Measurements from ENCODE around the gene SUV39H1.
"Not testable (repeated sequence)": the region's sequence is repeated elsewhere in the genome, so short reads cannot be mapped to it uniquely, and the experiment has no call there.

The SUV39H1 gene

DNA sequence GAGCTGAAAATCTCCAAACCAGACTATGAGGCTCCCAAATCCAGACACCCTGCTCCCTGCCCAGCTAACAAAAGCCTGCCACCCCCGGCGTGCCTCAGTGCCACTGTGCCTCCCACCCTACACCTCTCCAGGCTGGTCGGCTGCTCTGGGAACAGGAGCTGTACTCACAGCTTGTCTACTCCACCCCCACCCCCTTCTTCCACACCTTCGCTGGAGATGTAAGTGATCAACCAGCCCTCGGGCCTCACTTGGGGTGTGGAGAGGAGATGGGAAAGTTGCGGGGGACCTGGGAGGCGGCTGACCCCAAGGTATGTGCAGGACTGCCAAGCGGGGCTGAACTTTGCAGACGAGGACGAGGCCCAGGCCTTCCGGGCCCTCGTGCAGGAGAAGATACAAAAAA, 11.1 kb upstream of the SUV39H1 start:
- in situ Hi-C loops (cut with MboI; ENCODE audit: low sequenced_read_pairs) = no loop called here

DNA sequence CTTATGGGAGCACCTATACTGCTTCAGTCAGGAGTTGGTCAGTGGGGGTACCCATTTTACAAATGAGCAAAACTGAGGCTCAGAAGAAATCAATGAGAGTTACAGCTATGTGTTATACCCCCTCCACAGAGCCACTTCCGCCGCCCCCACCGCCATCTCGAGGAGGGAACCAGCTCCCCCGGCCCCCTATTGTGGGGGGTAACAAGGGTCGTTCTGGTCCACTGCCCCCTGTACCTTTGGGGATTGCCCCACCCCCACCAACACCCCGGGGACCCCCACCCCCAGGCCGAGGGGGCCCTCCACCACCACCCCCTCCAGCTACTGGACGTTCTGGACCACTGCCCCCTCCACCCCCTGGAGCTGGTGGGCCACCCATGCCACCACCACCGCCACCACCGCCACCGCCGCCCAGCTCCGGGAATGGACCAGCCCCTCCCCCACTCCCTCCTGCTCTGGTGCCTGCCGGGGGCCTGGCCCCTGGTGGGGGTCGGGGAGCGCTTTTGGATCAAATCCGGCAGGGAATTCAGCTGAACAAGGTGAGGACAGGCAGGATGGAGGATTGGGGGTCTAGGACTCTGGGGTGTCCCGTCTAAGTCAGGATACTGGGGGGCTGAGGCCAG, 7.9 kb upstream of the SUV39H1 start:
- in situ Hi-C loops (cut with MboI; ENCODE audit: low sequenced_read_pairs) = no loop called here

- in situ Hi-C loops (cut with MboI; ENCODE audit: low sequenced_read_pairs) = no loop called here
Measured at GRCh38 chrX:48689208-48689920, 7.2 kb upstream of the SUV39H1 start.

GRCh38 chrX:48691746-48692145, 4.8 kb upstream of the SUV39H1 start:
- in situ Hi-C loops (cut with MboI; ENCODE audit: low sequenced_read_pairs) = not testable (repeated sequence)

DNA sequence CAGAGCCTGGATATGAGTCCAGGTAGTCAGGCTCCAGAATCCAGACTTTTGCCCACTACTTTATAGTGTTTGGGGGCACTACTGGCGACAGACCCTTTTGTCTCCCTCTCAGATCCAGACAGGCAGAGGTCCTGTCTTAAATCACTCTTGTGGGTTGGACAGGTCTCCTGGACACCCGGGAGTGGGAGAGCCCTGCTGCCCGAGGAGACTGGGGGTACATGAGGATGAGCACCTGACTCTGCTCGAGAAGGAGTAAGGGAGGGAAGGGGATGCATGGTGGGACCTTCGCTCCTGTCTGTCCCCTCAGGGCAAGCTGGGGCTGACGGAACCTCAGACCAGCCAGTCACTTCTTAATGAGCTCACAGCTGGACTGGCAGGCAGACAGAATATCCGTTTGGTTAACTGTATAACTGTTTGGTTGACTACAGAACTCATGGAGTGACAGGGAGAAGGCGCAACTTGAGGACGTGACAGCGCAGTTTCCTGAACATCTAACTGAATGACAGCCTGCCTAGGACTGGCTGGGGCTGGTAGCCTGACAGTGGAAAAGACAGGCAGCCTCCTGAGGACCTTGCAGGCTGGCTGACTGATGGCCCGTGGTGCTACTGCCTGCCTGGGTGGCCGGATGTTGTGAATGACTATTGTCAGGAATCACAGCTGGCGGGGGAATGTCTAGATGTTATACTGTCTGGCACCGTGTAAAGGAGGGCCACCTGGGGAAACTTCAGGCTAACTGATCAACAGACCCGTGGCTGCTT, 1.6 kb upstream of the SUV39H1 start:
- in situ Hi-C loops (cut with MboI; ENCODE audit: low sequenced_read_pairs) = no loop called here

- in situ Hi-C loops (cut with MboI; ENCODE audit: low sequenced_read_pairs) = no loop called here
Measured at GRCh38 chrX:48695534-48695896, 1.0 kb upstream of the SUV39H1 start.

- in situ Hi-C loops (cut with MboI; ENCODE audit: low sequenced_read_pairs) = no loop called here
Measured at GRCh38 chrX:48695925-48696300, 621 bp upstream of the SUV39H1 start.

DNA sequence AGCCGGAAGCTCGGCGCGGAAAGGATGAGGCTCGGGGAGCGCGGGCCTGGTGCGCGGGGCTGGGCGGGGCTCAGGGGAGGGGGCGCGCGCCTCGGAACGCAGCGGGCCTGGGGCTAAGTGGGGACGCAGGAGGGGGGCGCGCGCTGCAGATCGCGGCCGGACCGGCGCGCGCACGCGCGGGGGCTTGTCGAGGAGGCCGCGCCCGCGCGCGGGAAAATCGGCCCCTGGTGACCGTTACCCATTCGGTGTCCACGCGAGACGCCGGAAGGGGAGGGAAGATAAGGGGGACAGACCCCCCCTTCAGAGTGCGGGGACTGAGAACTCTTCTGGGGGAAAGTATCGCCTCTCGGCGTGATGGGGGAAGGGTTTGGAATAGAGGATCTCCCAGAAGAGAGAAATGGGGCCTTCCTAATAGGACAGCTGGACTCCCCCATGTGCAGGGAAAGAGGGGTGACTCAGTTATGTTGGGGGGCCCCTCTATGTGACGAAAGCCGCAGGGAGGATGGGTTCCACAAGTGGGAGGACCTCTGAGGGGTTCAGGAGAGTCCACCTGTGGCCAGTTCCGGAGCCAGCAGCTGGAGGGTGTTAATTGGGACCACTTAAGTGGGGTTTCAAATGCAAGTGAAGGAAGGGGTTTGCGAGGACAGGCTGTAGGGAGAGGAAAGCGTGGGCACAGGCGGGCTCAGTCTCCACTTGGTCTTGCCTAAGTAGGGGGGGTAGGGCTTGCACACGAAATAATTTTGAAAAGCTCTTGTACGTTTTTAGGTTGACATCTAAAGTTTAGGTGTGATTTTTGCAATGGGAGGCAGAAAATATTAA, 584 bp downstream of the SUV39H1 start:
- in situ Hi-C loops (cut with MboI; ENCODE audit: low sequenced_read_pairs) = no loop called here

- in situ Hi-C loops (cut with MboI; ENCODE audit: low sequenced_read_pairs) = no loop called here
Measured at GRCh38 chrX:48698306-48698705, 1.8 kb downstream of the SUV39H1 start.

DNA sequence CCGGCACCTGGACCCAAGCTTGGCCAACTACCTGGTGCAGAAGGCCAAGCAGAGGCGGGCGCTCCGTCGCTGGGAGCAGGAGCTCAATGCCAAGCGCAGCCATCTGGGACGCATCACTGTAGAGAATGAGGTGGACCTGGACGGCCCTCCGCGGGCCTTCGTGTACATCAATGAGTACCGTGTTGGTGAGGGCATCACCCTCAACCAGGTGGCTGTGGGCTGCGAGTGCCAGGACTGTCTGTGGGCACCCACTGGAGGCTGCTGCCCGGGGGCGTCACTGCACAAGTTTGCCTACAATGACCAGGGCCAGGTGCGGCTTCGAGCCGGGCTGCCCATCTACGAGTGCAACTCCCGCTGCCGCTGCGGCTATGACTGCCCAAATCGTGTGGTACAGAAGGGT, 3.7 kb downstream of the SUV39H1 start:
- in situ Hi-C loops (cut with MboI; ENCODE audit: low sequenced_read_pairs) = no loop called here

DNA sequence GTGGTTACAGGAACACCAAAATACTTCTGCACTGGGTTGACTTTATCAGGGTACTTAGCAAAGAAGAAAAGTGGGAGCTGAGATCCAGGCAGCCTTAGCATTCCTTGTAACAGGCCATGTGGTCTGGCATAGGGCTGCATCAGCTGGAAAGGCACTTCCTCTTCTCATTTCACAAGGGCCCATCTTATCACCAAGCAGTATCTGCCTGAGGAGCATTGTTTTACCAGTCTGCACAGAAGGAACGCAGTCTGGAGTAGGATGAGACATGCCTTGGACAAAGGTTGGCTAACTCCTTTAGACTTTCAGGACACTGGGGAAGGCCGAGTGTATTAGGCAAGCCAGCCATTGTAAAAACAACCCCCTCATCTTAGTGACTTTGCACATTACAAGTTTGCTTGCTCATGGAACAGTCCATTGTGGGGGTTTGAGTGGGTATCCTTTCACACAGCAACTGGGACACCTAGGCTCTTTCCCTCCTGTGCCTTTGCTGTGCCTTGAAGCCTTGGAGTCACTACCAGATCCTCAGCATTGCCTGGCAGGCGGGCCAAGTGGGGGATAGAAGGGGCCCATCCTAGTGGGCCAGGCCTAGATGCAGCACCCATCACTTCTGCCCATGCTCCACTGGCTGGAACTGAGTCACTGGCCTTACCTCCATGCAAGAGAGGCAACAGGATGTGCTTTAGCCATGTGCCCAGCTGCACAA, 4.6 kb downstream of the SUV39H1 start:
- in situ Hi-C loops (cut with MboI; ENCODE audit: low sequenced_read_pairs) = no loop called here

GRCh38 chrX:48702032-48702431, 5.5 kb downstream of the SUV39H1 start:
- in situ Hi-C loops (cut with MboI; ENCODE audit: low sequenced_read_pairs) = no loop called here

DNA sequence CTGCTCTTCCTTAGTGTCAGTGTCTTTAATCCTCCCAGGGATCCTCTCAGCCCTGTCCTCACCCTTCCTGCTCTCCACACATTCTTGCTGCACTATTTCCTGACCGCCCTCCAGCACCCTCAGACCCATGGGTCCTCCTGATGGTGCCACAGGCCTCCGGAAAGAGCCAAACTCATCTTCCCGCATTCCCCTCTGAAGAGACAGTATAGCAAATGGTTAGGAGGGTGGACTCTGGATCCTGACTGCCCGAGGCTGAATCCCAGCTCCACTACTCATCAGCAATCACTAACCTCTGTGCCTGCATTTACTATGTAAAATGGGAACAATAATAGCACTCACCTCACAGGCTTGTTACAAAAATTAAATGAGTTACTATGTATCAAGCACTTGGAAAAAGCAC, 6.2 kb downstream of the SUV39H1 start:
- in situ Hi-C loops (cut with MboI; ENCODE audit: low sequenced_read_pairs) = no loop called here

- in situ Hi-C loops (cut with MboI; ENCODE audit: low sequenced_read_pairs) = no loop called here
Measured at GRCh38 chrX:48703228-48703627, 6.7 kb downstream of the SUV39H1 start.

DNA sequence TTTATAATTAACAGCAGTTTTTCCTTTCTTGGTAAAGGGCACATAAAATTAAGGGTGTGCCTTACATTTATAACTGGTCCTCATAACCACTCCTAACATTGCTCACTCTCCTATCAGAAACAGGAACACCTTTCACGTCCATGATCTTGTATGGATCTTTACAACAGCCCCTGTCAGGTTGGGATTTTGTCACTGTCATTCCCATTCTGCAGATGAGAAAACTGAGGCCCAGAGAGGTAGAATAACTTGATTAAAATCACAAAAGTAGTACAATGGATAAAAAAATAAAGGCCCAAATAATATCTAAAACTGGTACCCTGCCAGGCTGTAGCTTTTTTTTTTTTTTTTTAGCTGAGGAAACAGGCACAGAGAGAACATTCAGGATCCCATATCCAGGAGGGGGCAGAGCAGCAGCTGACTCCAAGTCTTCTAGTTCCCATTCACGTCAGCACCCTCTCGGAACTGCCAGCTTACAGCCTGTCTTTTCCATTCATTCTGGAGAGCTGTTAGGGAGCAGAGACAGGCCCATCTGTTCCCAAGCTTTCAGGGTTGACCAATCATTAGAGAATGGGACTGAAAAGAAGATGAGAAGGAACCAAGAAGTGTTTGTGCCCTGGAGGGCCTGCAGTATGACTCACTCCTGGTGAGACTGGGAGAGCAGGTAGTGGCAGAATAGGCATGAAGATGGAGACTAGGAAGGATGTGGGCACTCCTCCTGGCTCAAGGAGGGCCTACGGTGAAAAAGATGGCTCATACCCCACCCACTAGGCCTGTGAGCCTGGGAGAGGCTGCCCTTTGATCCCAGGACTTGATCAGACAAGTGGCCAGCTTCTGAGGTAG, 7.3 kb downstream of the SUV39H1 start:
- in situ Hi-C loops (cut with MboI; ENCODE audit: low sequenced_read_pairs) = no loop called here

GRCh38 chrX:48705871-48706270, 9.3 kb downstream of the SUV39H1 start:
- in situ Hi-C loops (cut with MboI; ENCODE audit: low sequenced_read_pairs) = no loop called here

- in situ Hi-C loops (cut with MboI; ENCODE audit: low sequenced_read_pairs) = no loop called here
Measured at GRCh38 chrX:48709522-48710112, 13.1 kb downstream of the SUV39H1 start.

DNA sequence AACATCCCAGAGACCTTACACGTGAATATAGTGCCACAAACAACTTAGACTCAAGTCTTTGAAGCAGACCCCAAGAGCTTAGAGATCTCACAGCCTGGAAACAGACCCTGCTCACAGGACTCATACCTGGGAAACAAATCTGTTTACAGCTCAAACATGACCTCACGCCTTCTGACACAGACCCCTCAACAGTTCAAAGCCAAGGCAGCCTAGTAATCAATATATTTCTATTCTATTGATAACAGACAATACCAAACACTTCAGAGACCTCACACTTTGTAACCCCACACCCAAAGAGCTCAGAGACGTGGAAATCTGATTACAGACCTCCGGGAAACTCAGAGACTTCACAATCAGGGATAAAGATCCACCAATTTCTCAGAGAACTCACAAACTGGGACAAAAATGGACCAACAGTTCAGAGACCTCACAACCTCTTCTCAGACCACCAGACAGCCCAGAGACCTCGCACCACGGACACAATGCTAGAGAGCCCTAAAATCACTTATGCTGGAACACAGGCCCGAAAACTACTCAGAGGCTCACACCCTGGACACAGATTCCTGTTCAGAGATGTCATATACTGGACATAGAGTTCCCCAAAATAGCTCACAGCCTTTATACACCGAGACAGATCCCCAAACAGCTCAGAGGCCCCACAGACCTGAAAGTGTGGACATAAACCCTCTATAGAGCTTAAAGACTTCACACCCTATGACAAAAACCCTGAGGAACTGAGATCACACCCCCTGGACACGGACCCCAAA, 14.8 kb downstream of the SUV39H1 start:
- in situ Hi-C loops (cut with MboI; ENCODE audit: low sequenced_read_pairs) = no loop called here
